ENCODE measurements around the gene S100A3. TPM values are rescaled to one million over a fixed set of nuclear protein-coding genes. Genes with fewer than 3 reads are reported as not detected.

Gene S100A3
- total and polyA plus RNA-seq, 2 of the 8 experiments (the other 6 are each of a cell fraction or from before 2014, with no cell fraction given), result 0.26 to 0.47 TPM

- ChIA-PET CTCF (ENCODE audit: partially characterized antibody) (interaction anchor here (0.7 to 12.9 kb wide), 19 partner anchors 7 to 192 kb away, joined by 3 to 165 read pairs (median 5); partner anchors contain the start of genes S100A1, S100A13, S100A5 and S100A6), POLR2A (ENCODE audit: partially characterized antibody) (interaction anchor here (0.8 to 2.4 kb wide), 7 partner anchors 10 to 445 kb away, joined by 3 to 9 read pairs (median 6); partner anchors contain the start of genes RPS27, S100A13, S100A2 and S100A6)
- Histone ChIP-seq H3K14ac (ENCODE audit: insufficient read length) (no peak within 1 kb of the TSS), H4K20me1 (replicated peaks in 1 of 2; ENCODE audit: control insufficient read depth in 1 of 2, insufficient read depth in 2 of 2, low read length in 2 of 2) (no peaks in the 10 kb centered on the region), H3K27me3 (replicated peaks in 1 of 4; ENCODE audit: control insufficient read depth in 3 of 4, extremely low read depth in 1 of 4, insufficient read depth in 3 of 4, low read length in 3 of 4) (no peaks in the 10 kb centered on the region; a peak in 2 of 7 replicates), H2BK12ac (ENCODE audit: low read depth, low read length) (peak within 1 kb of the TSS; percentile 99), H4K91ac (replicated peaks; ENCODE audit: insufficient read length, low read length) (peak within 1 kb of the TSS; percentile 93), H3K18ac (ENCODE audit: extremely low read depth, low read length) (peak within 1 kb of the TSS; percentile 97), H2BK15ac (ENCODE audit: low read length) (peak within 1 kb of the TSS; percentile 98), H4K5ac (ENCODE audit: insufficient read length, low read depth, low read length) (peak within 1 kb of the TSS; percentile 59), H3K4ac (replicated peaks; ENCODE audit: insufficient read length, low read depth, low read length) (peak within 1 kb of the TSS; percentile 66), H3K36me3 (ENCODE audit: control insufficient read depth in 2 of 4, insufficient read depth in 4 of 4, low read length in 3 of 4) (no peaks in the 10 kb centered on the region), H2BK120ac (replicated peaks; ENCODE audit: low read depth, low read length) (peak within 1 kb of the TSS; percentile 93), H3K79me2 (ENCODE audit: control insufficient read depth in 1 of 2, insufficient read depth in 2 of 2, low read length in 2 of 2) (no peaks in the 10 kb centered on the region), H3K23ac (ENCODE audit: insufficient read length) (no peak within 1 kb of the TSS), H3K4me3 (ENCODE audit: extremely low read depth in 1 of 4, insufficient read depth in 2 of 4, low read depth in 3 of 4, low read length in 4 of 4) (peak within 1 kb of the TSS in 1 of 4 experiments; percentile 32; a peak in 2 of 8 replicates), H3K79me1 (ENCODE audit: low read depth, low read length) (no peaks in the 10 kb centered on the region), H4K8ac (ENCODE audit: extremely low read depth, insufficient read depth, low read length) (no peak within 1 kb of the TSS; the same call in 1 of the 2 replicates), H2AK5ac (ENCODE audit: low read depth, low read length) (peak within 1 kb of the TSS; percentile 87; the same call in 1 of the 2 replicates), H2AFZ (ENCODE audit: low read length) (peak within 1 kb of the TSS; percentile 17; the same call in 1 of the 2 replicates), H3K9ac (replicated peaks in 1 of 4; ENCODE audit: extremely low read depth in 1 of 4, low read depth in 3 of 4, low read length in 3 of 4) (peak within 1 kb of the TSS in 1 of 4 experiments; percentile 15; a peak in 2 of 7 replicates), H3K4me1 (replicated peaks in 1 of 4; ENCODE audit: control insufficient read depth in 3 of 4, insufficient read depth in 4 of 4, low read length in 3 of 4) (peaks cover 4 to 35% (median 21%) of the 10 kb centered on the region in 4 experiments), H2BK20ac (ENCODE audit: low read length) (peak within 1 kb of the TSS; percentile 100), H3K4me2 (ENCODE audit: insufficient read depth in 1 of 2, low read depth in 2 of 2, low read length in 2 of 2) (peak within 1 kb of the TSS; percentile 46 to 60), H2BK5ac (ENCODE audit: low read depth, low read length) (peak within 1 kb of the TSS; percentile 98), H3K9me3 (ENCODE audit: insufficient read depth in 2 of 2, low read depth in 1 of 2, low read length in 1 of 2) (no peaks in the 10 kb centered on the region), H3K27ac (ENCODE audit: low read depth, low read length) (peak within 1 kb of the TSS; percentile 55), H3K23me2 (ENCODE audit: low read depth, low read length) (peaks cover 6% of the 10 kb centered on the region), H3K56ac (replicated peaks; ENCODE audit: insufficient read length, low read depth, low read length) (peak within 1 kb of the TSS; percentile 33)
- 56% methylated on average over 17 of the region's 19 CpGs; no CpG with 5 or more reads in 1 of the 2 experiments for WGBS, 2 experiments (ENCODE audit: extremely low coverage in 1 of 2, insufficient coverage in 1 of 2, insufficient read length in 1 of 2, insufficient replicate concordance in 2 of 2, low coverage in 1 of 2, low lambda C conversion rate in 2 of 2, missing lambda C conversion rate in 1 of 2)
- DNase-seq (ENCODE audit: low read depth in 1 of 2, low spot score in 2 of 2), result peak in 1 of 2 experiments; percentile 87
- FAIRE-seq, result no peak
- TF ChIP-seq SP1 (IDR thresholded peaks at IDR 0.05; ENCODE audit: low read depth, low read length) (peak; percentile 82), SP2 (IDR thresholded peaks at IDR 0.05; ENCODE audit: low read length) (no peak), POLR2A (IDR thresholded peaks at IDR 0.05; ENCODE audit: control extremely low read depth in 1 of 2, low read depth in 2 of 2, low read length in 2 of 2) (peak in 1 of 2 experiments; percentile 34; a peak in 1 of 3 replicates), JUN (IDR thresholded peaks at IDR 0.05; ENCODE audit: low read depth, low read length) (no peak), EP300 (IDR thresholded peaks at IDR 0.05; ENCODE audit: borderline replicate concordance in 1 of 2, low read depth in 2 of 2, low read length in 2 of 2) (0 out of 3 replicates have a peak, but pooled peaks of 1 of the 2 experiments have one; percentile 31), CREB1 (IDR thresholded peaks at IDR 0.05) (no peak), TBP (IDR thresholded peaks at IDR 0.05; ENCODE audit: low read depth, low read length) (peak; percentile 26; the same call in 1 of the 2 replicates), TAF1 (IDR thresholded peaks at IDR 0.05; ENCODE audit: low read depth, low read length) (0 out of 2 replicates have a peak, but pooled peaks have one; percentile 24), EGR1 (IDR thresholded peaks at IDR 0.05; ENCODE audit: borderline replicate concordance, low read depth, low read length) (no peak), GABPA (IDR thresholded peaks at IDR 0.05; ENCODE audit: borderline replicate concordance, insufficient read depth, low read length) (no peak), ZNF274 (IDR thresholded peaks at IDR 0.05; ENCODE audit: borderline replicate concordance, extremely low read depth, low read length) (no peak)
Observed at GRCh38 chr1:153545067-153546055, 3.7 kb downstream of the S100A3 start, which contains the start of gene S100A4. Gene S100A4, minus strand, starts transcription at chr1:153545806. Its CDS starts 1,012 bp downstream, at chr1:153544794.

Data from H1 (cell line).